Neural crest cell (in vitro differentiated cells): ENCODE data around the gene COL5A3. TPM values are rescaled to one million over a fixed set of nuclear protein-coding genes. Genes with fewer than 3 reads are reported as not detected.

ENCODE experiments used
- DNase-seq: peaks from one replicate; pipeline ENCODE4 v3.0.0; 2021; ENCODE audit warnings: low read depth, mixed read lengths, low spot score
- H3K27ac Mint-ChIP-seq: one replicate; pipeline ENCODE4 v1.8.0; 2021; ENCODE audit warnings: mild to moderate bottlenecking, mixed read lengths; ENCODE audit not compliant: unreplicated experiment
- H3K27me3 Mint-ChIP-seq: 2 replicates; pipeline ENCODE4 v1.8.0; 2021; ENCODE audit warnings: low read depth, mild to moderate bottlenecking, mixed read lengths
- H3K36me3 Mint-ChIP-seq: 2 replicates; pipeline ENCODE4 v1.8.0; 2021; ENCODE audit warnings: low read depth, mild to moderate bottlenecking, mixed read lengths
- H3K4me1 Mint-ChIP-seq: 2 replicates; pipeline ENCODE4 v1.8.0; 2021; ENCODE audit warnings: mixed read lengths
- H3K4me3 Mint-ChIP-seq: one replicate; pipeline ENCODE4 v1.8.0; 2021; ENCODE audit warnings: mild to moderate bottlenecking, mixed read lengths
- H3K9me3 Mint-ChIP-seq: 2 replicates; pipeline ENCODE4 v1.8.0; 2021; ENCODE audit warnings: mixed read lengths
- total RNA-seq: library from RNA; stranded (reverse); gene quantifications from 2 replicates; pipeline ENCODE4 v1.2.1, GENCODE V29; 2021
- TF ChIP-seq, protein P1 (sequence below): fragments of 200-600 bp; sonication (generic); conservative IDR thresholded peaks from 2 replicates; pipeline ENCODE4 v1.5.0; 2021; ENCODE audit warnings: antibody characterized with exemption, mild to moderate bottlenecking

COL5A3 gene
- total RNA-seq, 1 donor from 2014 or later = 0.86 TPM

DNA sequence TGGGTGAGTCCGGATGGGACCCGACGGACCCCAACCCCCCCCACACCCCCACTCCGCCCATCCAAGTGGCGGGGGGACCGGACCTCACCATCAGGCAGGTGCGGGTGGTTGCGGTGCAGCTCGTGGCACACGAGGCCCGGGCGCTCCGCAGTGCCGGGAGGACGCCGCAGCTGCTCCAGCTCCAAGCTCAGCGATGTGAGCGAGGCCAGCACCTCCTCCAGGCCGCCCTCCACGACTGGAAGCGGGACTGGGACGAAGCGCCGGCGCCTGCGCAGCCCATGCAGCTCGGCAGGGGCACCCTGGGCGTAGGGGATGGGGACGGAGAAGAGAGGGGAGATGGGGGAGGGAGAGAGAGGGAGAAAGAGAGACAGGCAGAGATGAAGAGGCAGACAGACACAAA lies 43.9 kb downstream of the COL5A3 start:
- DNase-seq = no peak
- H3K4me3 Mint-ChIP-seq = no peak overlapping the region
- no peaks in the 10 kb centered on the region for H3K36me3 Mint-ChIP-seq
- no peaks in the 10 kb centered on the region for H3K9me3 Mint-ChIP-seq
- peaks cover 55% of the 10 kb centered on the region for H3K27me3 Mint-ChIP-seq
- no peak overlapping the region for H3K27ac Mint-ChIP-seq
- TF ChIP-seq, protein P1, sequence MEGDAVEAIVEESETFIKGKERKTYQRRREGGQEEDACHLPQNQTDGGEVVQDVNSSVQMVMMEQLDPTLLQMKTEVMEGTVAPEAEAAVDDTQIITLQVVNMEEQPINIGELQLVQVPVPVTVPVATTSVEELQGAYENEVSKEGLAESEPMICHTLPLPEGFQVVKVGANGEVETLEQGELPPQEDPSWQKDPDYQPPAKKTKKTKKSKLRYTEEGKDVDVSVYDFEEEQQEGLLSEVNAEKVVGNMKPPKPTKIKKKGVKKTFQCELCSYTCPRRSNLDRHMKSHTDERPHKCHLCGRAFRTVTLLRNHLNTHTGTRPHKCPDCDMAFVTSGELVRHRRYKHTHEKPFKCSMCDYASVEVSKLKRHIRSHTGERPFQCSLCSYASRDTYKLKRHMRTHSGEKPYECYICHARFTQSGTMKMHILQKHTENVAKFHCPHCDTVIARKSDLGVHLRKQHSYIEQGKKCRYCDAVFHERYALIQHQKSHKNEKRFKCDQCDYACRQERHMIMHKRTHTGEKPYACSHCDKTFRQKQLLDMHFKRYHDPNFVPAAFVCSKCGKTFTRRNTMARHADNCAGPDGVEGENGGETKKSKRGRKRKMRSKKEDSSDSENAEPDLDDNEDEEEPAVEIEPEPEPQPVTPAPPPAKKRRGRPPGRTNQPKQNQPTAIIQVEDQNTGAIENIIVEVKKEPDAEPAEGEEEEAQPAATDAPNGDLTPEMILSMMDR = no peak
- no peaks in the 10 kb centered on the region for H3K4me1 Mint-ChIP-seq

DNA sequence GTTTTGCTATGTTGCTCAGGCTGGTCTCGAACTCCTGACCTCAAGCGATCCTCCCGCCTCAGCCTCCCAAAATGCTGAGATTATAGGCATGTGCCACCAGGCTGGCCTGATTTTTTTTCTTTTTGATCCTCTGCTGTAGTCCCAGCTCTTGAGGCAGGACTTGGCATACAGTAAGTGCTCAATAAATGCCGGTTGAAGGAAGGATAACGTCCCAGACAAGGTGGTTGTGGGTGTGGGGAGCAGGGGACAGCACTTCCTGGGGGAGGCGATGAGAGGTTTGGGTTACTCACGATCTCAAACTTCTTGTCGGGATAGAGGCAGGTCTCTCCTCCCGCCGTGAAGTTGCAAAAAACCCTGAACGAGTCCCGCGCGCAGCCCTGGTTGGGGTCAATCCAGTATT lies 44.3 kb downstream of the COL5A3 start:
- Mint-ChIP-seq H3K27me3 (peaks cover 54% of the 10 kb centered on the region), H3K9me3 (no peaks in the 10 kb centered on the region), H3K36me3 (no peaks in the 10 kb centered on the region)

DNA sequence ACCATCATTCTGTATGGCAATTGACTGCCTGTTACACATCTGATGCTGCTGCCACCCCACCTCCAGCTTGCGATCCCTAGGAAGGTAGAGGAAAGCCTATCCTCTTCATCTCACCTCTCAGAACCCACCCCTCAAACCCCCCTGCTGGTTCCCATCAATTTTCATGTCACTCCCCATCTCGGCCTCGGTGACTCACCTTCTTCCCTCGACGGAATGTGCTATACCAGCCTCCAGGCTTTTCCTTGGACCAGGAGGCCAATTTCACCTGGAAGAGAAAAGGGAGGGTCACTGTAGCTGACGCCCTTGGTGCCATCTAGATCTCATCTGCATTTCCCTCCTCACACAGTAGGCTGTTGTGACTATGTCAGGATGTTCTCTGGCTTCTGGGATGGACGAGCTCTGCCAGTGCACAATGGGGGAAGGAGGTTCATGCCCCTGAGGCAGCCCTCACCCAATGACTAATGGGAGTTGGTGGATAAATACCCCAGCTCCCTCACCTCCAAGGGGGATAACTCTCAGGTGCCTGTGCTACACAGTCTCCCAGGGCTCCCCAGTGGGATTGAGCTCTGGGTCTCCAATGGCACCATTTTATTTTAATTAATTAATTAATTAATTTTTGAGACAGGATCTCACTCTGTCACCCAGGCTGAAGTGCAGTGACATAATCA lies 47.5 kb downstream of the COL5A3 start:
- no peak for DNase-seq
- no peak overlapping the region for H3K27ac Mint-ChIP-seq
- H3K36me3 Mint-ChIP-seq = no peaks in the 10 kb centered on the region
- no peaks in the 10 kb centered on the region for H3K4me1 Mint-ChIP-seq
- H3K4me3 Mint-ChIP-seq = no peak overlapping the region
- no peaks in the 10 kb centered on the region for H3K9me3 Mint-ChIP-seq
- TF ChIP-seq, protein P1 = no peak
- H3K27me3 Mint-ChIP-seq = peaks cover 42% of the 10 kb centered on the region

More for the DNA sequence above, 44.3 kb downstream of the COL5A3 start:
- Mint-ChIP-seq H3K4me1 (no peaks in the 10 kb centered on the region), H3K4me3 (no peak overlapping the region), H3K27ac (no peak overlapping the region)
- DNase-seq = no peak
- TF ChIP-seq, protein P1 = no peak

DNA sequence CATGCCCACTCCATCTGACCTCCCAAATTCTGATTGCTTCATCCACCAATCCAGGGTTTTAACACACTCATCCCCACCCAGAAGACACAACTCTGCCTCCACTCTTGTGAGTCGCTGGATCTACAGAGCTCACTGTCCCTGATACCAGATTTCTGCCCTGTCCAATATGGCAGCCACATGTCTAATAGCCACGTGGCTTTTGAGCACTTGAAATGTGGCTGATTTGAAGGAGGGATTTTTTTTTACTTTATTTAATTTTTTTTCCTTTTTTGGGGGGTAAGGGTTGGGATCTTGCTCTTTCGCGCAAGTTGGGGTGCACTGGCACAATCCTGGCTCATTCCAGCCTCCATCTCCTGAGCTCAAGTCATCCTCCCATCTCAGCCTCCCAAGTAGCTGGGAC lies 49.2 kb downstream of the COL5A3 start:
- H3K36me3 Mint-ChIP-seq = no peaks in the 10 kb centered on the region
- H3K4me3 Mint-ChIP-seq = no peak overlapping the region
- no peak overlapping the region for H3K27ac Mint-ChIP-seq
- DNase-seq = no peak
- TF ChIP-seq, protein P1 = no peak
- H3K9me3 Mint-ChIP-seq = no peaks in the 10 kb centered on the region
- no peaks in the 10 kb centered on the region for H3K4me1 Mint-ChIP-seq
- H3K27me3 Mint-ChIP-seq = peaks cover 30% of the 10 kb centered on the region

DNA sequence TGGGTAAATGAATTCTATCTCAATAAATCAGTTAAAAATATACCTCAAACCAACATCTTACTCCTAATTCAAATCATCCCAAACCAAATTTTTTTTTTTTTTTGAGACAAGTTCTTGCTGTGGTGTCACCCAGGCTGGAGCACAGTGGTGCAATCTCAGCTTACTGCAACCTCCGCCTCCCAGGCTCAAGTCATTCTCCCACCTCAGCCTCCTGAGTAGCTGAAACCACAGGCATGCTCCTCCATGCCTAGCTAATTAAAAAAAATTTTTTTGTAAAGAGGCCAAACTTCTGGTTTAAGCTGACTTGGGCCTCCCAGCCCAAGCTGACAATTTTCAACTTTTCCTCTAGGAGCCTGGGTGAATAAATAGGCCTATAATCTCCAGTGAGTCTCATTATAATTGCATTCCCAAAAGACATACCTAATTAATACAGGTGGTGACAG lies 51.9 kb downstream of the COL5A3 start:
- Mint-ChIP-seq H3K4me3 (no peak overlapping the region), H3K36me3 (no peaks in the 10 kb centered on the region), H3K4me1 (no peaks in the 10 kb centered on the region), H3K27ac (no peak overlapping the region), H3K27me3 (peaks cover 13% of the 10 kb centered on the region), H3K9me3 (no peaks in the 10 kb centered on the region)
- TF ChIP-seq, protein P1 = no peak
- no peak for DNase-seq
